D721Med (cell line): ENCODE results near the gene OBSCN.

Experiments
- DNase-seq: peaks from one replicate; pipeline ENCODE4 v3.0.0; 2011; ENCODE audit warnings: low spot score; ENCODE audit not compliant: insufficient read length
- FAIRE-seq: peaks from 2 replicates; lab custom pipeline; 2011; peaks lifted over from hg19 to GRCh38; lab: Jason Lieb, UNC
- CTCF ChIP-seq: IDR thresholded peaks from 2 replicates; pipeline ENCODE4 v1.5.1; 2012; ENCODE audit warnings: mild to moderate bottlenecking, control low read depth; ENCODE audit not compliant: insufficient read depth; ENCODE audit errors: missing control alignments

Gene OBSCN

GRCh38 chr1:228294717-228295116, 86.9 kb downstream of the OBSCN start:
- no peak for FAIRE-seq
- TF ChIP-seq CTCF = no peak
- no peak for DNase-seq

DNA sequence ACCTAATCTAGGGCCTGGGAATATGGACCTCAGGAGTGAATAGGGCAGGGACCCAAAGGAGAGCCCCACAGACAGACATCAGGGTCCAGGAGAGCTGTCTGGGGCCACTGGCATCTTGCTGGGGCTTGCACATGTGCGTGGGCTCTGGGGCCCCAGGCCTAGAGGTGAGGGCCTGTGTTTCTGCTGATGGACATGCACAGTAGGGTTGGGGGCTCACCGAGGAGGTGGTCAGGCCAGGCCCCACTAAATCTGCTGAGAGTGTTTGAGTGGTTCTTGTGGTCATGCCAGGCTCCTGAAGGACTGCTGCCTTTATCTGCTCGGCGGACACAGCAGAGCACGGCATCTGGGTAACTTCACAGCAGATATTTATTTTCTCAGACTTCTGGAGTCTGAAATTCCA, 87.4 kb downstream of the OBSCN start:
- DNase-seq (no peak), FAIRE-seq (no peak)
- TF ChIP-seq CTCF = no peak

GRCh38 chr1:228295981-228296380, 88.1 kb downstream of the OBSCN start:
- no peak for DNase-seq
- FAIRE-seq = no peak
- no peak for TF ChIP-seq CTCF

GRCh38 chr1:228297242-228297641, 89.4 kb downstream of the OBSCN start:
- DNase-seq (no peak), FAIRE-seq (no peak)
- no peak for TF ChIP-seq CTCF

GRCh38 chr1:228297822-228298221, 90.0 kb downstream of the OBSCN start:
- FAIRE-seq (no peak), DNase-seq (no peak)
- TF ChIP-seq CTCF = no peak

DNA sequence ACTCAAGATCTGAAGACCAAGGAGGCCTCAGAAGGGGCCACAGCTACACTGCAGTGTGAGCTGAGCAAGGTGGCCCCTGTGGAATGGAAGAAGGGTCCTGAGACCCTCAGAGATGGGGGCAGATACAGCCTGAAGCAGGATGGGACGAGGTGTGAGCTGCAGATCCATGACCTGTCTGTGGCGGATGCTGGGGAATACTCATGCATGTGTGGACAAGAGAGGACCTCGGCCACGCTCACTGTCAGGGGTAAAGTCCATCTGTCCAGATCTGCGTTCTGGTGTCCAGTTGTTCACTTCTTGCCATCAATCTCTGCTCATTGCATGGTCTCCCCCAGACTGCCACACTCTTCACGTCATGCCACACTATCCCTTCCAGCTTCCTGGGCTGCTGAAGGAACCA, 90.6 kb downstream of the OBSCN start:
- DNase-seq (no peak), FAIRE-seq (no peak)
- no peak for TF ChIP-seq CTCF

GRCh38 chr1:228299211-228299610, 91.4 kb downstream of the OBSCN start:
- no peak for TF ChIP-seq CTCF
- FAIRE-seq = no peak
- no peak for DNase-seq
